Activated naive CD8-positive, alpha-beta T cell (primary cell): ENCODE measurements around the gene ZNF683.
"Not testable (repeated sequence)": the region's sequence is repeated elsewhere in the genome, so short reads cannot be mapped to it uniquely, and the experiment has no call there.

Experiments
- H3K27ac Mint-ChIP-seq: one replicate; pipeline ENCODE4 v1.8.0; 2021; ENCODE audit warnings: mixed read lengths
- H3K27me3 Mint-ChIP-seq: one replicate; pipeline ENCODE4 v1.8.0; 2021; ENCODE audit warnings: mixed read lengths
- H3K36me3 Mint-ChIP-seq: one replicate; pipeline ENCODE4 v1.8.0; 2021; ENCODE audit warnings: mixed read lengths
- H3K4me1 Mint-ChIP-seq: one replicate; pipeline ENCODE4 v1.8.0; 2021; ENCODE audit warnings: low read depth, mixed read lengths
- H3K4me3 Mint-ChIP-seq: one replicate; pipeline ENCODE4 v1.8.0; 2021; ENCODE audit warnings: mild to moderate bottlenecking, mixed read lengths
- H3K9me3 Mint-ChIP-seq: one replicate; pipeline ENCODE4 v1.8.0; 2021; ENCODE audit warnings: low read depth, mixed read lengths

Gene ZNF683

DNA sequence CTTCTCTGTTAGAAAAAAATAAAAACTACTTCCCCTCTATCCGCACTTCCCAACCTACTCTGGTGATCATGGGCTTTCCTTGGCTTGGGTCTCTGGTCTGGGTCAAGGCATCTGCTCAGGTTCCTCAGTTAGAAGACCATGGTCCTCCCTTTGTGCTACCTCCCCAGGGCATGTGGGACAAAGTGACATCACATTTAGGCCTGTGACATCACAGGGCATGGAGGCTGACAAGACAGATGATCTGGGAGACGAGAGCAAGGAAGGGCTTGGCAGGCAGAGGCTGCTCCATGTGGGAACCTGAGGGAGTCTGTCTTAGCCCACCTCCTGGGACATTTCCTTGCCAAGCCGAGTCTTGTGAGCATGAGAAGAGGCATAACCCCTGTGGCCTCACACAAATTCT is at the start of gene ZNF683:
Gene ZNF683, minus strand, starts transcription at position 140 of the 400 bp plus-strand sequence. CDS start 4,179 bp downstream, outside the sequence.
- Mint-ChIP-seq H3K4me3 (peak within 1 kb of the TSS; percentile 63), H3K27ac (peak within 1 kb of the TSS; percentile 43), H3K4me1 (peaks cover 80% of the 10 kb centered on the region)
- H3K9me3 Mint-ChIP-seq, H3K36me3 Mint-ChIP-seq, H3K27me3 Mint-ChIP-seq: not testable (repeated sequence)

DNA sequence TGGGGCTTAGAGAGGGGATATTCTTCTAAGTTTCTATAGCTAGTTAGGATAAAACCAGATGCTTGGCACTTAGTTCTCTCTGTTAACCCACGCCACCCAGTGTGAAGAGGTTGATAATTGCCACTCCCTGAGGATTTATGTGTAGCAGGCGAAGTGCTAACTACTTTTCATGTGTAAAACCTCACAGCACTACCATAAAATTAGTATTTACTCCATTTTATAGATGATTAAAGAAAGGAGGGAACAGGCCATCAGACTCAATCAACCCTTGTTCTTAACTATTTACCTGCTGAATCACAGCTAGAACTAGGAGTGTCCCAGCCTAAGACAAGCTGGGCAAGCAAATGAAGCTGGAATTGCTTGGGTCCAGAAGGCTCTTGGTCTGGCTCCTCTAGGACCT is 46.9 kb upstream of the ZNF683 start:
- peaks cover 3% of the 10 kb centered on the region for H3K27me3 Mint-ChIP-seq
- no peaks in the 10 kb centered on the region for H3K9me3 Mint-ChIP-seq
- H3K36me3 Mint-ChIP-seq = no peaks in the 10 kb centered on the region
- H3K4me1 Mint-ChIP-seq = no peaks in the 10 kb centered on the region
- no peak overlapping the region for H3K27ac Mint-ChIP-seq
- H3K4me3 Mint-ChIP-seq = no peak overlapping the region

DNA sequence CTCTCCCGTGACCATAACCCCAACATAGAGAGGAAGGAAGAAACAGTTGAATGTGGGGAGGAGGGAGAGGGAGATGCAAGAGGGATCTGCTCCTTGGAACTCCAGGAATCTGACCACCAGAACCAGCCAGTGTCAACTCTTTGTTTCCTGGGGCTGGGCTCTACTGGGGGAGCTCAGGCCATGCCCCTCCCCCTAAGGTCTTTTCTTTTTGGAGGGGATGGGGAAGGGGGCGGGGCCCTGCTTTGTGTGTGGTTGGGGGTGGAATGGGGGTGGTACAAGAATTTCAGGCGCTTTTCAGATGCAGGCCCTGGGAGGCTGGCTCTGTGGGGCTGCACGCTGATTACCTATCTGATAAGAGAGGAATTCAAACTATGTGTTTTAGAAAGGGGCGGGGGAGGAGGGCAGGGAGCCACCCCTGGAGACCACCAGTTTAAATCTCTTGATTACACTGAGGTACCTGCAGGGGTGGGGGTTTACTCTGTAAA is 46.4 kb upstream of the ZNF683 start:
- no peak overlapping the region for H3K27ac Mint-ChIP-seq
- no peaks in the 10 kb centered on the region for H3K36me3 Mint-ChIP-seq
- H3K4me3 Mint-ChIP-seq = no peak overlapping the region
- H3K9me3 Mint-ChIP-seq = no peaks in the 10 kb centered on the region
- peaks cover 6% of the 10 kb centered on the region for H3K27me3 Mint-ChIP-seq
- H3K4me1 Mint-ChIP-seq = no peaks in the 10 kb centered on the region

DNA sequence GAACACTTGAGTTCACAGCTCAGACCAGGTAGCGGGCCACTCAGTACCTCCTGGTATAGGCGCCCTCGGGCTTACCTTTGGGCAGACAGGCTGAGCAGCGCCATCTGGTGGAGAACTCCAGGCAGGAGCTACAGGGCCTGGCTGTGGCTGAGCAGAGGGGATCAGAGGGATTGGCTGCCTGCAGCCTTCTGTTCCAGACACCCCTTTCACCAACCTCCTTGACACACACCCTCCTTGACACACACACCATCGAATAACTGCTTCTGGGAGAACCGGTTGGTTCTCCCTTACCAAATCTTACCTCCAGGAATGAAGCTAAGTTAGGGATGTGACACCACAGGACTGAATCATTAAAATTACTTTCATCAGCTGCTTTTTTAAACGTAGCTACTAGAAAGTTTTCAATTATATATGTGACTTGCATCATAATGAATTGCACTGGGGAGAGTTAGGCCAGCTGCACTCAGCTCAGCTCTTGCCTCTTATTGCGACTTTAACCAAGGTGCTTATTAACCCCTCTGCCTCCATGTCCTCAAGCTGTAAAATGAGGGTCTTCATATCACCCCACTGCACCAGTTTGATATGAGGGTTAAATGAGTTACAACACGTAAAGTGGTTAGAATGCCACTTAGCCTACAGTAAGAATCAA is 44.7 kb upstream of the ZNF683 start:
- Mint-ChIP-seq H3K9me3 (no peaks in the 10 kb centered on the region), H3K4me1 (peaks cover 1% of the 10 kb centered on the region), H3K27ac (no peak overlapping the region), H3K27me3 (peaks cover 13% of the 10 kb centered on the region), H3K36me3 (no peaks in the 10 kb centered on the region), H3K4me3 (no peak overlapping the region)

DNA sequence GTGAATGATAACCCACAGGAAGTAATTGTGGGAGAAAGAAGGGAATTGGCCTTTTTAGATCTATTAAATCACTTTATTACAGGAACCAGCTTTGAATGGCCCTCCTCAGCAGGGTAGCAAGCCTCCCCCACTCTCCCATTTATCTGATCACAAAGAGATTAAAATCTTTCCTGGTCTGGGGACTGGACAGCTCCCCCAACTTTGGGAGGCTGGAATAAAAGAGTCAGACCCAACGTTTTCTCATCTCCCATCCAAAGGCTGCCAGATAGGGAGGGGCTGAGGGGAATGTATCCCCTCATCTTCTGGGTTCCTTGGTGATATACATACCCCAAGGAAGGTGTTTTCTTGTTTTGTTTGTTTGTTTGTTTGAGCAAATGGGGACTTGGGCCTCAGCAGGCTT is 40.5 kb upstream of the ZNF683 start:
- Mint-ChIP-seq H3K9me3 (no peaks in the 10 kb centered on the region), H3K4me3 (no peak overlapping the region), H3K36me3 (no peaks in the 10 kb centered on the region), H3K27me3 (peaks cover 28% of the 10 kb centered on the region), H3K27ac (no peak overlapping the region), H3K4me1 (peaks cover 21% of the 10 kb centered on the region)

DNA sequence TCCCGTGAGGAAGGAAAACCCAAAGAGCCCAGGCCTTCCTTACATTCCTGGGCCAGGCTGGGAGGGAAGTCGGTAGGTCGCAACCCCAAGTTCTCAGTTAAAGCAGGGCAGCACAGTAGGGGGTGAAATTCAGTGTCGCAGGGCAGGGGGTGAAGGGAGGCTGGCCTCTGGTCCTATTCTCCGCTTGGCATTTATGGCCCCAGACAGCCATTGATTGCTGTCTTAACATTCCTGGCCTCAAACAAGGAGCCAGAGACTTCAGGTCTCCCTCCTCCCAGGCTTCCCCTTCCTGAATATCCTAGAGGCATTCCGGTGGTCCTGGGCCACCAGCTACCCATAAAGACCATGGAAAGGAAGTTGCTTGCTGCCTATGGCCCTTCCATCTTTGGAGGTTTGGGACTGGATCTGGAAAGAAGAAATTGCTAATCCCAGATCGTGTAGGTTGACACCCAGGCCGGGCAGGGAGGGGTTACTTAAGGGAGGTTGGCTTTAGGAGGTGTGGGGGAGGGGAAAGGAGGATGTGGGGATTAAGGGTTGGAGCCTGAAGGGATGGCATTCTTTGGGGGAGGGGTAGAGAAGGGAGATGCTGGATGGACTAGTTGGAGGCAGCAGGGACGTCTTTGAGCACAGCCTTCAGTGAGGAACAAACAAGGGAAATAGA is 39.8 kb upstream of the ZNF683 start:
- H3K36me3 Mint-ChIP-seq = no peaks in the 10 kb centered on the region
- H3K27ac Mint-ChIP-seq = no peak overlapping the region
- H3K27me3 Mint-ChIP-seq = peaks cover 28% of the 10 kb centered on the region
- no peak overlapping the region for H3K4me3 Mint-ChIP-seq
- peaks cover 21% of the 10 kb centered on the region for H3K4me1 Mint-ChIP-seq
- H3K9me3 Mint-ChIP-seq = no peaks in the 10 kb centered on the region

DNA sequence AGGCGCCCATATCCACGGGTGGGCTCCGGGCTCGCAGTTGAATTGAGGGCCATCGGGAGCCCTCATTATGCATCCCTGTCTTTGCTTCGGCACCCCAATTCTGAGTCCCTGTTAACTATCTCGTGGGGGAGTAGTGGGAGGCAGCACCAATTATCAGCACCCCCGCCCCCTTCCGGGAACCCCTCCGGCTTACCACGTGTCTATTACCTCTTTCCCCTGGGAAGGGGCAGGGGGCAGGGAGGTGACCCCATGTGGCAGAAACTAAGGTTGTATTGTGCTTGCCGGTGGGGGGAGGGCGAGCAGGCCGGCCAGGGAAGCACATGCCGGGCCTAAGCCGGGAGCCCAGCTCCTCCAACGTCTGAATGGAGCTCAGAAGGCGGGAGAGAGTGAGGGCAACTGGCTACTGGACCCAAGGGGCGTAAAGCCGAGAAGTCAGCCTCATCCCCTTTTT is 39.1 kb upstream of the ZNF683 start:
- Mint-ChIP-seq H3K9me3 (no peaks in the 10 kb centered on the region), H3K27me3 (peaks cover 28% of the 10 kb centered on the region), H3K27ac (no peak overlapping the region), H3K4me1 (peaks cover 21% of the 10 kb centered on the region), H3K36me3 (no peaks in the 10 kb centered on the region), H3K4me3 (no peak overlapping the region)

DNA sequence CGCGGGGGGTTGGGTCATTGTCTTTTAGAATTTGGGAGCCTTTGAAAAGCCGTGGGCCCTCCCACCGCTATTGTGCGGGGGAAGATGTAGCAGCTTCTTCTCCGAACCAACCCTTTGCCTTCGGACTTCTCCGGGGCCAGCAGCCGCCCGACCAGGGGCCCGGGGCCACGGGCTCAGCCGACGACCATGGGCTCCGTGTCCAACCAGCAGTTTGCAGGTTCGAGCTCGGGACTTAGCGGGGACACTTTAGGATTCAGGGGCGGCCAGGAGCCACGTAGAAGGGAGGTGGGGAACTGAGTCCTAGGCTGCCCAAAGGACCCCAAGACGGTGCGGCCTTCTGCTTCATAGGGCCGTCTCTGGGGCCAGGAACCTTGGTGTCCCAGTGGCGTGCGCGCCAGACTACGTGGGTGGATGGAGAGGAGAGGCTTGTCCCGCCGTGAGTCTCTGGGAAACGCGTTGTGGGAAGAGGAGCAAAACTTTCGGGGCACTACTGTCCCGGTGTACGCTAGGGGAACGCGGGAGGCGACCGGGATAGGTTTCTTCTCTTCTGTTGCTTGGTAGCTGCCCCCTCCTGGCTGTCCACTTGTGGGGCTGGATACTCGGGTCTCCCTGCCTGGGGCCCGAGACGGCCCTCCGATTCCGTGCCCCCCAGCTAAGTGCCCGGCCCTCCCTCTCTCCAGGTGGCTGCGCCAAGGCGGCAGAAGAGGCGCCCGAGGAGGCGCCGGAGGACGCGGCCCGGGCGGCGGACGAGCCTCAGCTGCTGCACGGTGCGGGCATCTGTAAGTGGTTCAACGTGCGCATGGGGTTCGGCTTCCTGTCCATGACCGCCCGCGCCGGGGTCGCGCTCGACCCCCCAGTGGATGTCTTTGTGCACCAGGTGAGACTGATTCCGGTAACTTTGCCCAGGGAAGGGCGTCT is 38.4 kb upstream of the ZNF683 start, which contains the start of gene LIN28A:
Gene LIN28A, plus strand, starts transcription at position 112 of the 918 bp plus-strand sequence. Its CDS starts 75 bp downstream, at position 187.
- peaks cover 28% of the 10 kb centered on the region for H3K27me3 Mint-ChIP-seq
- no peaks in the 10 kb centered on the region for H3K36me3 Mint-ChIP-seq
- H3K9me3 Mint-ChIP-seq = no peaks in the 10 kb centered on the region
- H3K4me1 Mint-ChIP-seq = peaks cover 21% of the 10 kb centered on the region
- no peak within 1 kb of the TSS for H3K4me3 Mint-ChIP-seq
- H3K27ac Mint-ChIP-seq = no peak within 1 kb of the TSS

DNA sequence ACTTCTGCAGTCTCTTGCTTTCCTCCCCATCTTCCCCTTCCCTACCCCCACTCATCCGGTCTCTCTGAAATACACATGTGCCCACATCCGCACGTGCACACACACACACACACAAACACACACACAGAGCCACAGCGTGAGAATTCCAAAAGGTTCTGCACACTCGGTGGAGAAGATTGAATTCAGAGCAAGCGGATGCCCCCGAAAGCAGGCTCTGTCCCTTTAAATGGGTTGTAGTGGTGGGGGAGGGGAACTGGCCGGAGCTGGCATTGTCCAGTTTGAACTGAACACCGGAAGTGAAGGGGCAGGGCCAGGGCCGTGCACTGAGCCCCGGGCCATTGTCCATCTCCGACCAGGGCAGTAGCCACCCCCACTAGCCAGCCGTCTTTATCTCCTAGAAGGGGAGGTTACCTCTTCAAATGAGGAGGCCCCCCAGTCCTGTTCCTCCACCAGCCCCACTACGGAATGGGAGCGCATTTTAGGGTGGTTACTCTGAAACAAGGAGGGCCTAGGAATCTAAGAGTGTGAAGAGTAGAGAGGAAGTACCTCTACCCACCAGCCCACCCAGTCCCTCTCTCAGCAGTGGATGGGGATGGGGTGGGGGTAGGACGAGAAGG is 36.7 kb upstream of the ZNF683 start:
- Mint-ChIP-seq H3K36me3 (no peaks in the 10 kb centered on the region), H3K4me1 (peaks cover 21% of the 10 kb centered on the region), H3K27ac (no peak overlapping the region), H3K4me3 (peak overlapping the region; percentile 12), H3K9me3 (no peaks in the 10 kb centered on the region), H3K27me3 (peaks cover 31% of the 10 kb centered on the region)

DNA sequence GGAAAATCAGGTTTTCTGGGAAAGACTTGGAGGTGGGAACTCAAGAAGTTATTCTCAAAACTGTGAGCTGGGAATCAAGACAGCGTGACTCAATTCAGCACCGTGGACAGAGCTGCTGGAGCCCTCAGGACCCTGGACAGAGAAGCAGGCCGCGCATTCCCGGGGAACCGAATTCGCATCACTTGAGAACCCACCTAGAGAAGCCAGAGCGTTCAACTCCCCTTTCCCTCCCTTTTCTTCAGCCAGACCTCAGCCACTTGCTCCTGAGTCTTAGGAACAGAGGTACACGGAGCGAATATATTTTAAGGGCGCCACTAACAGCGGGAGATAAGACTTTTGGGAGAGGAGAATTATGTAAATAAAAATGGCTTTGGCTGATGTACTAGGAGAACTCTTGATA is 36.1 kb upstream of the ZNF683 start:
- peaks cover 21% of the 10 kb centered on the region for H3K4me1 Mint-ChIP-seq
- H3K27me3 Mint-ChIP-seq = peaks cover 31% of the 10 kb centered on the region
- no peaks in the 10 kb centered on the region for H3K36me3 Mint-ChIP-seq
- peak overlapping the region; percentile 49 for H3K4me3 Mint-ChIP-seq
- H3K9me3 Mint-ChIP-seq = no peaks in the 10 kb centered on the region
- H3K27ac Mint-ChIP-seq = no peak overlapping the region

DNA sequence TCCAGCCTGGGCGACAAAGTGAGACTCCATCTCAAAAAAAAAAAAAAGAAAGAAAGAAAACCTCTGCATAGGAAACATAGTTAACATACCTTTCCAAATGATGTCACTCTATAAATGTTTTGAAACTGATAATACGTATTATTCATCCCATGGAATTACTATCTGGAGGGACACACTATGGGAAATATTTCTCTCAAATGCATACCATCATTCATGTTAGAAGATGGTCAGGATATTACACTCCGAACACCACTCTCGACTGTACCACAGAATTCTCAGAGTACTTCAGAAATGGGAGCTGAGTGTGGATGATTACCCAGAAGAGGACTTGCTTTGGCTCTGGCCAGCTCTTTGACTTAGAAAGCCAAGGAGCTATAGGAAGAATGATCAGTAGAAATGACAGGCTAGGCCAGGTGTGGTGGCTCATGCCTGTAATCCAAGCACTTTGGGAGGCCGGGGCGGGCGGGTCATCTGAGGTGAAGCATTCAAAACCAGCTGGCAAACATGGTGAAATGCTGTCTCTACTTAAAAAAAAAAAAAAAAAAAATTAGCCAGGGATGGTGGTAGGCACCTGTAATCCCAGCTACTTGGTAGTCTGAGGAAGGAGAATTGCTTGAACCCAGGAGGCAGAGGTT is 32.8 kb upstream of the ZNF683 start:
- Mint-ChIP-seq H3K36me3 (no peaks in the 10 kb centered on the region), H3K9me3 (no peaks in the 10 kb centered on the region), H3K27me3 (peaks cover 19% of the 10 kb centered on the region), H3K27ac (no peak overlapping the region), H3K4me3 (no peak overlapping the region), H3K4me1 (peaks cover 15% of the 10 kb centered on the region)

DNA sequence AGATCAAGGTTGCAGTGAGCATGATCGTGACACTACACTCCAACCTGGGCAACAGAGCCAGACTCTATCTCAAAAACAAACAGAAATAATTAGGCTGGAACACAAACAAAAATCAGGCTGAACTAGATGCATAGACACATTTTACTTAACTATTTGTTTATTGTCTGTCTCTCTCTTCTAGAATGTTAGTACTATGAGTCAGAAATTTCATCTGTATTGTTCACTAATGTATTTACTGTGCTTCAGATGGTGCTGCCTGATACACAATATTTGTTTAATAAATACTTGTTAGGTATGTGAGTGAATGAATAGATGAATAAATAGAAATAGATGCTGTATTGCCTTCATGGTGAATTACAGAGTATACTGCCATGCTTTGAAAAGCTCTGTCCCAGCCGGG is 32.1 kb upstream of the ZNF683 start:
- no peaks in the 10 kb centered on the region for H3K36me3 Mint-ChIP-seq
- H3K27me3 Mint-ChIP-seq = peaks cover 17% of the 10 kb centered on the region
- no peak overlapping the region for H3K4me3 Mint-ChIP-seq
- H3K4me1 Mint-ChIP-seq = peaks cover 13% of the 10 kb centered on the region
- no peaks in the 10 kb centered on the region for H3K9me3 Mint-ChIP-seq
- no peak overlapping the region for H3K27ac Mint-ChIP-seq

DNA sequence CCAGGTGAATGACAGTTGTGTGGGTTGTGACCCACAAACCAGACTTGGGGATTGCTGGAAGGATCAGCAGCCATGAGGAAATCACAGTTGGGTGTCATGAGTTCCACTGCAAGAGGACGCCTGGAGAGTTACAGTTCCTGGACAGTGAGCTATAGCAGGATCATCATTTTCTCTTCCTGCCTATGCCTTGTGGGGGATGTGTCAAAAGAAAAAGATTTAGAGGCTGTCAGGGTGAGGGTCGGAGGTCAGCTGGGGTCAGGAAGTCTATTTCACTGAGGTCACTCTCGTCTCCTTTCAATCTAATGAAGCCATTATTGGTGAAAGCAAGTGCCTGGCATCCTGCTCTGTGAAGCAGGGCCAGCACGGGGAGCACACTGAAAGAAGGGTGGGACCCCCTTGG is 31.1 kb upstream of the ZNF683 start:
- H3K36me3 Mint-ChIP-seq = no peaks in the 10 kb centered on the region
- H3K27me3 Mint-ChIP-seq = peaks cover 16% of the 10 kb centered on the region
- H3K9me3 Mint-ChIP-seq = no peaks in the 10 kb centered on the region
- peaks cover 3% of the 10 kb centered on the region for H3K4me1 Mint-ChIP-seq
- H3K27ac Mint-ChIP-seq = no peak overlapping the region
- H3K4me3 Mint-ChIP-seq = no peak overlapping the region

DNA sequence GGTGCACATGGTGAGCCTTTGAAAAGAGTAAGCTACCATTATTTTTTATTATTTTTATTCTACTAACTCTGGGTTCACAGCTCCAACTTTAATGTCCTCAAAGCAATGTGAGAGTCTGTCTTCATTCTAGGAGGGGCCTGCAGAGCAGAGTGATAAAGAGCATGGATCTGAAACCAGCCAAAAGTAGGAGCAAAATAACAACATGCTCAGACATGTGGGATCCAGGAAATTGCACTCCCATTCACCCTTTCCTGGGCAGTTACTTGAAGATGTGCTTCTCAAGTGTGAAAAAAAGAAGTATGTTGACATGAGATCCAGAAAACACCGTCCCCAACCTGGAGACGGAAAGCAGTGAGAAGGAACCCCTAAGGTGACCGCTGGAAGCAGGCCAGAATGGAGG is 29.3 kb upstream of the ZNF683 start:
- Mint-ChIP-seq H3K36me3 (no peaks in the 10 kb centered on the region), H3K27me3 (peaks cover 13% of the 10 kb centered on the region), H3K4me1 (no peaks in the 10 kb centered on the region), H3K9me3 (no peaks in the 10 kb centered on the region), H3K4me3 (no peak overlapping the region), H3K27ac (no peak overlapping the region)
